HEK293 (cell line): ENCODE measurements around the gene ARMC7.

Experiments used
- ELK4 ChIP-seq: IDR thresholded peaks from 2 replicates; pipeline ENCODE4 v1.6.1; 2011; ENCODE audit warnings: mild to moderate bottlenecking, low read depth, low read length, borderline replicate concordance
- KLF17 ChIP-seq: fragments of 450-650 bp; formaldehyde crosslinking; IDR thresholded peaks from 2 replicates; pipeline ENCODE4 v1.5.1; 2016; ENCODE audit warnings: missing biosample characterization, missing genetic modification characterization
- KLF8 ChIP-seq: fragments of 450-650 bp; formaldehyde crosslinking; IDR thresholded peaks from 2 replicates; pipeline ENCODE4 v1.5.1; 2016; ENCODE audit warnings: missing biosample characterization, missing genetic modification characterization
- OVOL3 ChIP-seq: fragments of 450-650 bp; formaldehyde crosslinking; IDR thresholded peaks from 2 replicates; pipeline ENCODE4 v1.5.1; 2016; ENCODE audit warnings: missing biosample characterization, missing genetic modification characterization
- PRDM4 ChIP-seq: fragments of 450-650 bp; formaldehyde crosslinking; IDR thresholded peaks from 2 replicates; pipeline ENCODE4 v1.5.1; 2017; ENCODE audit warnings: missing biosample characterization, missing genetic modification characterization
- YY2 ChIP-seq: fragments of 450-650 bp; formaldehyde crosslinking; IDR thresholded peaks from 2 replicates; pipeline ENCODE4 v1.5.1; 2016; ENCODE audit warnings: missing biosample characterization, missing genetic modification characterization
- ZBTB7A ChIP-seq: fragments of 450-650 bp; formaldehyde crosslinking; IDR thresholded peaks from 2 replicates; pipeline ENCODE4 v1.5.1; 2016; ENCODE audit warnings: low read depth, missing biosample characterization, missing genetic modification characterization
- ZFP3 ChIP-seq: fragments of 450-650 bp; formaldehyde crosslinking; IDR thresholded peaks from 2 replicates; pipeline ENCODE4 v1.5.1; 2016; ENCODE audit warnings: low read depth, missing biosample characterization, missing genetic modification characterization
- ZFP41 ChIP-seq: fragments of 450-650 bp; formaldehyde crosslinking; IDR thresholded peaks from 2 replicates; pipeline ENCODE4 v1.5.1; 2016; ENCODE audit warnings: missing biosample characterization, missing genetic modification characterization, borderline replicate concordance
- ZNF174 ChIP-seq: fragments of 450-650 bp; formaldehyde crosslinking; IDR thresholded peaks from 2 replicates; pipeline ENCODE4 v1.5.0; 2017; ENCODE audit warnings: missing biosample characterization, mild to moderate bottlenecking, missing genetic modification characterization
- ZNF2 ChIP-seq: fragments of 450-650 bp; formaldehyde crosslinking; IDR thresholded peaks from 2 replicates; pipeline ENCODE4 v1.5.1; 2016; ENCODE audit warnings: missing biosample characterization, missing genetic modification characterization
- ZNF266 ChIP-seq: fragments of 450-650 bp; formaldehyde crosslinking; IDR thresholded peaks from 2 replicates; pipeline ENCODE4 v1.5.1; 2016; ENCODE audit warnings: missing biosample characterization, missing genetic modification characterization, low read depth
- ZNF302 ChIP-seq: fragments of 450-650 bp; formaldehyde crosslinking; IDR thresholded peaks from 2 replicates; pipeline ENCODE4 v1.5.1; 2016; ENCODE audit warnings: missing biosample characterization, missing genetic modification characterization, low read depth
- ZNF341 ChIP-seq: fragments of 450-650 bp; formaldehyde crosslinking; IDR thresholded peaks from 2 replicates; pipeline ENCODE4; 2016; ENCODE audit warnings: low read depth, missing biosample characterization, missing genetic modification characterization
- ZNF394 ChIP-seq: fragments of 450-650 bp; formaldehyde crosslinking; IDR thresholded peaks from 2 replicates; pipeline ENCODE4 v1.5.1; 2016; ENCODE audit warnings: missing biosample characterization, missing genetic modification characterization, mild to moderate bottlenecking, moderate library complexity, borderline replicate concordance
- ZNF473 ChIP-seq: fragments of 450-650 bp; formaldehyde crosslinking; IDR thresholded peaks from 2 replicates; pipeline ENCODE4 v1.5.1; 2017; ENCODE audit warnings: missing biosample characterization, missing genetic modification characterization
- ZNF548 ChIP-seq: fragments of 450-650 bp; formaldehyde crosslinking; IDR thresholded peaks from 2 replicates; pipeline ENCODE4 v1.5.1; 2016; ENCODE audit warnings: missing biosample characterization, missing genetic modification characterization
- ZNF664 ChIP-seq: fragments of 450-650 bp; formaldehyde crosslinking; IDR thresholded peaks from 2 replicates; pipeline ENCODE4 v1.5.1; 2016; ENCODE audit warnings: missing biosample characterization, missing genetic modification characterization
- ZNF707 ChIP-seq: fragments of 450-650 bp; formaldehyde crosslinking; IDR thresholded peaks from 2 replicates; pipeline ENCODE4 v1.5.1; 2016; ENCODE audit warnings: missing biosample characterization, missing genetic modification characterization
- ZNF776 ChIP-seq: fragments of 450-650 bp; formaldehyde crosslinking; IDR thresholded peaks from 2 replicates; pipeline ENCODE4 v1.5.0; 2017; ENCODE audit warnings: missing biosample characterization, missing genetic modification characterization, borderline replicate concordance
- ZNF837 ChIP-seq: fragments of 450-650 bp; formaldehyde crosslinking; IDR thresholded peaks from 2 replicates; pipeline ENCODE4 v1.5.1; 2016; ENCODE audit warnings: missing biosample characterization, missing genetic modification characterization
- ZSCAN4 ChIP-seq: fragments of 450-650 bp; formaldehyde crosslinking; IDR thresholded peaks from 2 replicates; pipeline ENCODE4 v1.5.1; 2017; ENCODE audit warnings: missing biosample characterization, missing genetic modification characterization
- TF ChIP-seq, protein P1 (sequence below): fragments of 450-650 bp; formaldehyde crosslinking; IDR thresholded peaks from 2 replicates; pipeline ENCODE4 v1.5.1; 2016; ENCODE audit warnings: missing biosample characterization, missing genetic modification characterization
- TF ChIP-seq, protein P2 (sequence below): fragments of 450-650 bp; formaldehyde crosslinking; IDR thresholded peaks from 2 replicates; pipeline ENCODE4 v1.5.1; 2017; ENCODE audit warnings: missing biosample characterization, missing genetic modification characterization
- TF ChIP-seq, protein P3 (sequence below): fragments of 450-650 bp; formaldehyde crosslinking; IDR thresholded peaks from 2 replicates; pipeline ENCODE4 v1.5.1; 2016; ENCODE audit warnings: missing biosample characterization, missing genetic modification characterization
- TF ChIP-seq, protein P4 (sequence below): fragments of 450-650 bp; formaldehyde crosslinking; IDR thresholded peaks from 2 replicates; pipeline ENCODE4 v1.5.1; 2016; ENCODE audit warnings: missing biosample characterization, missing genetic modification characterization
- TF ChIP-seq, protein P5 (sequence below): fragments of 450-650 bp; formaldehyde crosslinking; IDR thresholded peaks from 2 replicates; pipeline ENCODE4 v1.5.1; 2017; ENCODE audit warnings: missing biosample characterization, missing genetic modification characterization

The ARMC7 gene

DNA sequence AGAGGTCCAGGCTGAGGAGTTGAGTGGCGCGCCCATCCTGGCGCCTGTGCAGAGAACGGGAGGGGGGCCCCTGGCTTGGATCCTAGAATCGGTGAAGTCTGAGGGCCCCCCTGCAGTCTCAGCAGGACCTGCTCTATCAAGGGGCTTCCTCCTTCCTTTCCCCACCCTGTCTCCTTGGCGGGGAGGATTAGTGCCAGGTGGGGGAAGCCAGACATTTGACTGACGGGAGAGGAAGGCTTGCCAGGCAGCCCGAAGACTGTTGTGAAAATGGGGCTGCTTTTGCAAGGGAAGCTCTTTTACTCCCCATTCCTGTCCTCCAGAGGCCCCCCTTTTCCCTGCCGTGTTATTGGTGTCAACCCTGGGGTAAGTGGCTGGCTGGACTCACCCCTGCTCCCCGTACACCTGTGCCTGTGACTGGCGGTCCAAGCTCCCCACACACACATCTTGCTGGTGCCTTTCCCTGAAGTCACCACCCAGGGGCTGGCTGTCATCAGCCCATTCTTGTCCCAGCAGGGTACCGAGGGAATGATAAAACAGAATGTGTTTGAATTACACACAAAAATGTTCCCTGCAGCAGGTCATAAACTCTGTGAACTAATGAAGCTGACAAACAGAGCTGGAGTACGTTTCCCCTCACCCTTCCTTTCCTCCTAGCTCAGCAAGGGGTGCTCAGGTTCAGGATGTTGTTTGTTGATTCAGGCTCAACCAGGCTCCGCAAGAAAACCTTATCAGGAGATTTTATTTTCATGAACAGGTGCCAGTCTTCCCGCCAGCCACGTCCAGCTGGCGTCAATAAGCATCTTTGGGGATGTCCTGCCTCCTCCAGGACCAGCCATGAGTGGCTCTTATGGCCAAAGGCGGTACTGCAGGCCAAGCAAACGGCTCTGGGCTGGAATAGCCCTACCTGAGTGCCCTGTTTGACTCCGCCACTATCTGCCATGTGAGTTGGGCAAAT is 4.4 kb upstream of the ARMC7 start (continued):
- peak; percentile 71 for TF ChIP-seq ZNF664 (tag by site-specific recombination)
- TF ChIP-seq ZNF174 (tag by site-specific recombination), result no peak
- peak; percentile 45; the same call in 1 of the 2 replicates for TF ChIP-seq ZNF394 (tag by site-specific recombination)
- TF ChIP-seq, protein P1, sequence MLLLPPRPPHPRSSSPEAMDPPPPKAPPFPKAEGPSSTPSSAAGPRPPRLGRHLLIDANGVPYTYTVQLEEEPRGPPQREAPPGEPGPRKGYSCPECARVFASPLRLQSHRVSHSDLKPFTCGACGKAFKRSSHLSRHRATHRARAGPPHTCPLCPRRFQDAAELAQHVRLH (tag by site-specific recombination), result peak; percentile 95
- TF ChIP-seq ZNF776 (tag by site-specific recombination), result no peak
- TF ChIP-seq ZNF266, result no peak
- no peak for TF ChIP-seq ZNF548 (tag by site-specific recombination)
- TF ChIP-seq ZSCAN4, result peak; percentile 45; the same call in 1 of the 2 replicates
- no peak for TF ChIP-seq YY2
- TF ChIP-seq ZFP41 (tag by site-specific recombination), result no peak
- TF ChIP-seq ZFP3, result peak; percentile 16; the same call in 1 of the 2 replicates
- peak; percentile 86; the same call in 1 of the 2 replicates for TF ChIP-seq OVOL3 (tag by site-specific recombination)
- TF ChIP-seq PRDM4, result peak; percentile 89
- TF ChIP-seq ELK4, result no peak
- TF ChIP-seq KLF17 (tag by site-specific recombination), result peak; percentile 92
- TF ChIP-seq, protein P2, sequence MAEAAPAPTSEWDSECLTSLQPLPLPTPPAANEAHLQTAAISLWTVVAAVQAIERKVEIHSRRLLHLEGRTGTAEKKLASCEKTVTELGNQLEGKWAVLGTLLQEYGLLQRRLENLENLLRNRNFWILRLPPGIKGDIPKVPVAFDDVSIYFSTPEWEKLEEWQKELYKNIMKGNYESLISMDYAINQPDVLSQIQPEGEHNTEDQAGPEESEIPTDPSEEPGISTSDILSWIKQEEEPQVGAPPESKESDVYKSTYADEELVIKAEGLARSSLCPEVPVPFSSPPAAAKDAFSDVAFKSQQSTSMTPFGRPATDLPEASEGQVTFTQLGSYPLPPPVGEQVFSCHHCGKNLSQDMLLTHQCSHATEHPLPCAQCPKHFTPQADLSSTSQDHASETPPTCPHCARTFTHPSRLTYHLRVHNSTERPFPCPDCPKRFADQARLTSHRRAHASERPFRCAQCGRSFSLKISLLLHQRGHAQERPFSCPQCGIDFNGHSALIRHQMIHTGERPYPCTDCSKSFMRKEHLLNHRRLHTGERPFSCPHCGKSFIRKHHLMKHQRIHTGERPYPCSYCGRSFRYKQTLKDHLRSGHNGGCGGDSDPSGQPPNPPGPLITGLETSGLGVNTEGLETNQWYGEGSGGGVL, result peak; percentile 63
- no peak for TF ChIP-seq ZNF473 (tag by site-specific recombination)
- TF ChIP-seq, protein P3, sequence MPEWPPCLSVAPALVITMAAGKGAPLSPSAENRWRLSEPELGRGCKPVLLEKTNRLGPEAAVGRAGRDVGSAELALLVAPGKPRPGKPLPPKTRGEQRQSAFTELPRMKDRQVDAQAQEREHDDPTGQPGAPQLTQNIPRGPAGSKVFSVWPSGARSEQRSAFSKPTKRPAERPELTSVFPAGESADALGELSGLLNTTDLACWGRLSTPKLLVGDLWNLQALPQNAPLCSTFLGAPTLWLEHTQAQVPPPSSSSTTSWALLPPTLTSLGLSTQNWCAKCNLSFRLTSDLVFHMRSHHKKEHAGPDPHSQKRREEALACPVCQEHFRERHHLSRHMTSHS (tag by site-specific recombination), result peak; percentile 94
- peak; percentile 89 for TF ChIP-seq ZNF2 (tag by site-specific recombination)
- TF ChIP-seq ZNF707 (tag by site-specific recombination), result no peak
- TF ChIP-seq, protein P4, sequence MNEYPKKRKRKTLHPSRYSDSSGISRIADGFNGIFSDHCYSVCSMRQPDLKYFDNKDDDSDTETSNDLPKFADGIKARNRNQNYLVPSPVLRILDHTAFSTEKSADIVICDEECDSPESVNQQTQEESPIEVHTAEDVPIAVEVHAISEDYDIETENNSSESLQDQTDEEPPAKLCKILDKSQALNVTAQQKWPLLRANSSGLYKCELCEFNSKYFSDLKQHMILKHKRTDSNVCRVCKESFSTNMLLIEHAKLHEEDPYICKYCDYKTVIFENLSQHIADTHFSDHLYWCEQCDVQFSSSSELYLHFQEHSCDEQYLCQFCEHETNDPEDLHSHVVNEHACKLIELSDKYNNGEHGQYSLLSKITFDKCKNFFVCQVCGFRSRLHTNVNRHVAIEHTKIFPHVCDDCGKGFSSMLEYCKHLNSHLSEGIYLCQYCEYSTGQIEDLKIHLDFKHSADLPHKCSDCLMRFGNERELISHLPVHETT (tag by site-specific recombination), result peak; percentile 81
- no peak for TF ChIP-seq ZBTB7A (tag by site-specific recombination)
- TF ChIP-seq KLF8 (tag by site-specific recombination), result peak; percentile 47; the same call in 1 of the 2 replicates
- TF ChIP-seq ZNF341 (tag by site-specific recombination), result peak; percentile 45
- TF ChIP-seq, protein P5, sequence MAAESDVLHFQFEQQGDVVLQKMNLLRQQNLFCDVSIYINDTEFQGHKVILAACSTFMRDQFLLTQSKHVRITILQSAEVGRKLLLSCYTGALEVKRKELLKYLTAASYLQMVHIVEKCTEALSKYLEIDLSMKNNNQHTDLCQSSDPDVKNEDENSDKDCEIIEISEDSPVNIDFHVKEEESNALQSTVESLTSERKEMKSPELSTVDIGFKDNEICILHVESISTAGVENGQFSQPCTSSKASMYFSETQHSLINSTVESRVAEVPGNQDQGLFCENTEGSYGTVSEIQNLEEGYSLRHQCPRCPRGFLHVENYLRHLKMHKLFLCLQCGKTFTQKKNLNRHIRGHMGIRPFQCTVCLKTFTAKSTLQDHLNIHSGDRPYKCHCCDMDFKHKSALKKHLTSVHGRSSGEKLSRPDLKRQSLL (tag by site-specific recombination), result peak; percentile 88; the same call in 1 of the 2 replicates
- no peak for TF ChIP-seq ZNF837 (tag by site-specific recombination)
- no peak for TF ChIP-seq ZNF302
